Neural cell (in vitro differentiated cells): ENCODE measurements around the gene ZNHIT6. TPM values are rescaled to one million over a fixed set of nuclear protein-coding genes. Genes with fewer than 3 reads are reported as not detected.

Source experiments
- H2AFZ ChIP-seq: fragments of 200-600, 300-800 bp; sonication (generic), shearing (Covaris generic); 2 replicates; pipeline ENCODE4 v1.6.0; 2014; ENCODE audit warnings: low read depth, mild to moderate bottlenecking, antibody characterized with exemption, low read length, moderate library complexity
- H3F3A ChIP-seq: fragments of 200-600 bp; shearing (Covaris generic); 2 replicates; pipeline ENCODE4 v1.6.1; 2016; ENCODE audit warnings: mild to moderate bottlenecking, moderate library complexity, mixed read lengths, antibody characterized with exemption, low read length; ENCODE audit not compliant: insufficient read depth, poor library complexity, severe bottlenecking
- H3K27ac ChIP-seq: fragments of 200-600, 300-800 bp; sonication (generic), shearing (Covaris generic); 2 replicates; pipeline ENCODE4 v1.5.1; 2014; ENCODE audit warnings: mild to moderate bottlenecking, low read length, moderate library complexity
- H3K27me3 ChIP-seq: fragments of 300-800, 200-600 bp; sonication (generic), shearing (Covaris generic); 2 replicates; pipeline ENCODE4 v1.6.0; 2014; ENCODE audit warnings: mild to moderate bottlenecking, low read depth, low read length, moderate library complexity; ENCODE audit not compliant: insufficient read depth
- H3K36me3 ChIP-seq: fragments of 300-800, 200-600 bp; sonication (generic), shearing (Covaris generic); 2 replicates; pipeline ENCODE4 v1.5.1; 2014; ENCODE audit warnings: mild to moderate bottlenecking, antibody characterized with exemption, low read length, moderate library complexity; ENCODE audit not compliant: insufficient read depth
- H3K4me2 ChIP-seq: fragments of 300-800, 200-600 bp; sonication (generic), shearing (Covaris generic); 2 replicates; pipeline ENCODE4 v1.6.0; 2014; ENCODE audit warnings: mild to moderate bottlenecking, low read length
- H3K4me3 ChIP-seq: fragments of 300-800, 200-600 bp; sonication (generic), shearing (Covaris generic); 2 replicates; pipeline ENCODE4 v1.5.1; 2014; ENCODE audit warnings: mild to moderate bottlenecking, low read length, moderate library complexity
- H3K79me2 ChIP-seq: fragments of 200-600 bp; shearing (Covaris generic); replicated peaks from 2 replicates; pipeline ENCODE4 v1.6.0; 2014; ENCODE audit warnings: mild to moderate bottlenecking, low read length, moderate library complexity; ENCODE audit not compliant: insufficient read depth
- H3K9ac ChIP-seq: fragments of 300-800, 200-600 bp; sonication (generic), shearing (Covaris generic); 2 replicates; pipeline ENCODE4 v1.6.1; 2016; ENCODE audit warnings: mild to moderate bottlenecking, low read length, mixed read lengths
- H3K9me2 ChIP-seq: fragments of 200-600 bp; shearing (Covaris generic); 2 replicates; pipeline ENCODE4 v1.6.1; 2016; ENCODE audit warnings: mild to moderate bottlenecking, low read length, mixed read lengths; ENCODE audit not compliant: insufficient read depth
- H3K9me3 ChIP-seq: fragments of 200-600, 300-800 bp; sonication (generic), shearing (Covaris generic); 2 replicates; pipeline ENCODE4 v1.6.1; 2016; ENCODE audit warnings: mild to moderate bottlenecking, mixed run types, low read length, moderate library complexity, mixed read lengths
- H4K20me1 ChIP-seq: fragments of 200-600 bp; shearing (Covaris generic); 2 replicates; pipeline ENCODE4 v1.6.1; 2016; ENCODE audit warnings: mild to moderate bottlenecking, mixed run types; ENCODE audit not compliant: insufficient read depth
- CTCF ChIP-seq: fragments of 450-650 bp; IDR thresholded peaks from 2 replicates; pipeline ENCODE4 v1.5.1; 2014; ENCODE audit warnings: antibody characterized with exemption, mild to moderate bottlenecking, moderate library complexity; ENCODE audit not compliant: poor library complexity, severe bottlenecking
- EP300 ChIP-seq: fragments of 450-650 bp; conservative IDR thresholded peaks from 2 replicates; pipeline ENCODE4 v1.6.1; 2014; ENCODE audit warnings: antibody characterized with exemption, mild to moderate bottlenecking, moderate library complexity; ENCODE audit not compliant: poor library complexity, severe bottlenecking
- EZH2 ChIP-seq: fragments of 200-600, 300-800 bp; shearing (Covaris generic), sonication (generic); IDR thresholded peaks from 2 replicates; pipeline ENCODE4 v1.6.1; 2014; ENCODE audit warnings: antibody characterized with exemption, low read length, borderline replicate concordance, mild to moderate bottlenecking; ENCODE audit not compliant: insufficient read depth, poor library complexity, severe bottlenecking
- MXI1 ChIP-seq: fragments of 450-650 bp; conservative IDR thresholded peaks from 2 replicates; pipeline ENCODE4 v1.6.1; 2014; ENCODE audit warnings: antibody characterized with exemption, mild to moderate bottlenecking; ENCODE audit not compliant: poor library complexity, severe bottlenecking
- POLR2AphosphoS5 ChIP-seq: IDR thresholded peaks from 2 replicates; pipeline ENCODE4 v1.6.1; 2012
- RAD21 ChIP-seq: fragments of 450-650 bp; conservative IDR thresholded peaks from 2 replicates; pipeline ENCODE4 v1.6.1; 2014; ENCODE audit warnings: antibody characterized with exemption, mild to moderate bottlenecking, moderate library complexity
- REST ChIP-seq: IDR thresholded peaks from 2 replicates; pipeline ENCODE4 v1.6.1; 2012; ENCODE audit warnings: borderline replicate concordance
- SMC3 ChIP-seq: fragments of 450-650 bp; conservative IDR thresholded peaks from 2 replicates; pipeline ENCODE4 v1.6.1; 2014; ENCODE audit warnings: antibody characterized with exemption, mild to moderate bottlenecking, moderate library complexity; ENCODE audit not compliant: poor library complexity
- TAF1 ChIP-seq: IDR thresholded peaks from 2 replicates; pipeline ENCODE4 v1.6.1; 2012; ENCODE audit warnings: low read depth
- polyA plus RNA-seq: library from polyadenylated mRNA; depleted of rRNA; stranded (reverse); fragments of >200 nt; gene quantifications from 2 replicates; pipeline ENCODE4 v1.2.3, GENCODE V29; 2014

The ZNHIT6 gene
- polyA plus RNA-seq, 1 donor from 2014 or later, result 16.6 TPM

- Histone ChIP-seq H3K27ac (no peak overlapping the region), H3K4me3 (no peak overlapping the region), H3K9ac (no peak overlapping the region), H2AFZ (no peak overlapping the region), H3K4me2 (no peak overlapping the region), H3K9me2 (no peaks in the 10 kb centered on the region), H4K20me1 (no peaks in the 10 kb centered on the region), H3K27me3 (no peaks in the 10 kb centered on the region), H3K79me2 (no peaks in the 10 kb centered on the region), H3K9me3 (no peaks in the 10 kb centered on the region), H3K36me3 (no peaks in the 10 kb centered on the region), H3F3A (no peaks in the 10 kb centered on the region)
- TF ChIP-seq SMC3, result no peak
- TF ChIP-seq REST, result no peak
- no peak for TF ChIP-seq MXI1
- TF ChIP-seq EP300, result no peak
- no peak for TF ChIP-seq RAD21
- TF ChIP-seq CTCF, result no peak
- TF ChIP-seq TAF1, result no peak
- no peak for TF ChIP-seq EZH2
- TF ChIP-seq POLR2AphosphoS5, result no peak
These were observed 96.4 kb downstream of the ZNHIT6 start for GRCh38 chr1:85611856-85612255.

DNA sequence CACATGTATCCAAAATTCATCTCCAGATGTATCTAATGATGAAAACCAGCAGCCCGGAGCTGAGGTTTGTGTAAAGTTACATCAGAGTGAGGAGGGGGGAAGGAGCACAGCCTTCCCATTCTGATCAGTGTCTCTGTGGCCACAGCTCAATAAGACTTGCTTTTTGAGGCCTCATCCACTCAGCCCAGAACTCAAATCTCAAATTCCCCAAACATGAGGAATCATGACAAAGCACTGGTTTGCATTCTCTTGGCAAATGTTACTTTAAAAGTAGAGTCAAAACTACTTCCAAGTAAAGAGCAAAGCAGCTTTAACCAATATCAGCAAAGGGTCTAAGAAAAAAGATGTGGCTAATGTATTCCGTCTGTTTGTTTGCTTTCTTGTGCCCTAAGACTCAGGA is 96.8 kb downstream of the ZNHIT6 start:
- Histone ChIP-seq H3K79me2 (no peaks in the 10 kb centered on the region), H3F3A (no peaks in the 10 kb centered on the region), H3K9ac (no peak overlapping the region), H3K27ac (no peak overlapping the region), H2AFZ (no peak overlapping the region), H3K9me2 (no peaks in the 10 kb centered on the region), H3K27me3 (no peaks in the 10 kb centered on the region), H4K20me1 (no peaks in the 10 kb centered on the region), H3K36me3 (no peaks in the 10 kb centered on the region), H3K4me3 (no peak overlapping the region), H3K9me3 (no peaks in the 10 kb centered on the region), H3K4me2 (no peak overlapping the region)
- TF ChIP-seq POLR2AphosphoS5, result no peak
- no peak for TF ChIP-seq EP300

- Histone ChIP-seq H3F3A (no peaks in the 10 kb centered on the region), H3K27me3 (no peaks in the 10 kb centered on the region), H3K9me3 (no peaks in the 10 kb centered on the region), H3K9ac (no peak overlapping the region), H3K9me2 (no peaks in the 10 kb centered on the region), H3K27ac (no peak overlapping the region), H3K4me3 (no peak overlapping the region), H3K4me2 (no peak overlapping the region), H3K79me2 (no peaks in the 10 kb centered on the region), H4K20me1 (no peaks in the 10 kb centered on the region), H3K36me3 (no peaks in the 10 kb centered on the region), H2AFZ (no peak overlapping the region)
- TF ChIP-seq EZH2, result no peak
- TF ChIP-seq POLR2AphosphoS5, result no peak
- TF ChIP-seq SMC3, result no peak
- no peak for TF ChIP-seq CTCF
- no peak for TF ChIP-seq RAD21
- no peak for TF ChIP-seq REST
- no peak for TF ChIP-seq MXI1
- TF ChIP-seq EP300, result no peak
- TF ChIP-seq TAF1, result no peak
These were observed 98.3 kb downstream of the ZNHIT6 start for GRCh38 chr1:85609976-85610375.
